ENCODE data around the gene KIF3A. TPM values are rescaled to one million over a fixed set of nuclear protein-coding genes. Genes with fewer than 3 reads are reported as not detected.

The KIF3A gene
- total and polyA plus RNA-seq, 11 donors = 5.8 to 19.3 (median 10.1) TPM

GRCh38 chr5:132774896-132775295 lies 37.5 kb upstream of the KIF3A start:
- Histone ChIP-seq H3K9me3 (no peaks in the 10 kb centered on the region), H3K27ac (peak overlapping the region in 10 of 12 donors; percentile 23 to 92 (median 88)), H3K27me3 (peaks cover 0 to 4% (median 0%) of the 10 kb centered on the region in 9 donors), H3K4me1 (peaks cover 2 to 74% (median 56%) of the 10 kb centered on the region in 12 donors), H3K36me3 (no peaks in the 10 kb centered on the region), H3K4me3 (peak overlapping the region in 5 of 12 donors; percentile 67 to 98 (median 87))
- no peak for TF ChIP-seq CTCF (IDR thresholded peaks at IDR 0.05)
- TF ChIP-seq POLR2A (IDR thresholded peaks at IDR 0.05) = no peak
- DNase-seq = peak in 1 of 5 donors; percentile 56
- peak in 1 of 4 donors; percentile 19 for ATAC-seq
- intact Hi-C loops (cut with DNase I) = loop anchor here in 3 of 10 donors (5.0 kb wide), 4 partner anchors 37 to 92 kb away; partner anchors contain the start of genes GDF9 (in 1 of the 3), KIF3A (in 1 of the 3), SOWAHA (in 1 of the 3) and UQCRQ (in 1 of the 3)
- WGBS, 4 donors = 73 to 87% (median 82%) methylated on average over 3 to 5 of the region's 5 CpGs

GRCh38 chr5:132774406-132774805 lies 37.1 kb upstream of the KIF3A start:
- H3K27me3 ChIP-seq = peaks cover 0 to 4% (median 0%) of the 10 kb centered on the region in 9 donors
- peaks cover 2 to 77% (median 57%) of the 10 kb centered on the region in 12 donors for H3K4me1 ChIP-seq
- intact Hi-C loops (cut with DNase I) = no loop called here
- no peak overlapping the region for H3K4me3 ChIP-seq
- H3K27ac ChIP-seq = peak overlapping the region in 5 of 12 donors; percentile 7 to 91 (median 51)
- H3K36me3 ChIP-seq = no peaks in the 10 kb centered on the region
- ATAC-seq (no peak), DNase-seq (no peak)
- WGBS, 4 donors = 40 to 79% (median 64%) methylated on average over 3 of the region's 3 CpGs
- TF ChIP-seq POLR2A (IDR thresholded peaks at IDR 0.05) (no peak), CTCF (IDR thresholded peaks at IDR 0.05) (no peak)
- H3K9me3 ChIP-seq = no peaks in the 10 kb centered on the region

GRCh38 chr5:132773601-132774355 lies 36.4 kb upstream of the KIF3A start:
- Histone ChIP-seq H3K4me1 (peaks cover 2 to 81% (median 61%) of the 10 kb centered on the region in 12 donors), H3K4me3 (no peak overlapping the region), H3K27ac (peak overlapping the region in 8 of 12 donors; percentile 7 to 91 (median 42)), H3K27me3 (peaks cover 0 to 4% (median 0%) of the 10 kb centered on the region in 9 donors), H3K9me3 (no peaks in the 10 kb centered on the region), H3K36me3 (no peaks in the 10 kb centered on the region)
- intact Hi-C loops (cut with DNase I) = no loop called here
- ATAC-seq (no peak), DNase-seq (no peak)
- no peak for TF ChIP-seq POLR2A (IDR thresholded peaks at IDR 0.05)
- TF ChIP-seq CTCF (IDR thresholded peaks at IDR 0.05) = no peak
- WGBS, 4 donors = 69 to 78% (median 74%) methylated on average over 10 to 12 of the region's 12 CpGs

GRCh38 chr5:132773114-132773513 lies 35.8 kb upstream of the KIF3A start:
- Histone ChIP-seq H3K36me3 (no peaks in the 10 kb centered on the region), H3K27ac (peak overlapping the region in 9 of 12 donors; percentile 19 to 79 (median 68)), H3K27me3 (no peaks in the 10 kb centered on the region), H3K4me3 (no peak overlapping the region), H3K4me1 (peaks cover 2 to 84% (median 65%) of the 10 kb centered on the region in 12 donors), H3K9me3 (no peaks in the 10 kb centered on the region)
- 76 to 83% (median 81%) methylated on average over 5 of the region's 5 CpGs for WGBS, 4 donors
- intact Hi-C loops (cut with DNase I) = no loop called here
- ATAC-seq (no peak), DNase-seq (no peak)
- no peak for TF ChIP-seq CTCF (IDR thresholded peaks at IDR 0.05)
- no peak for TF ChIP-seq POLR2A (IDR thresholded peaks at IDR 0.05)

All from heart left ventricle (tissue), 16 donors.